Activated effector memory CD4-positive, alpha-beta T cell treated with Interleukin-2 at 50 U/mL for 16 hours (primary cell): Measurements from ENCODE around the gene NXPH4.

Experiments
- DNase-seq: peaks from one replicate; pipeline ENCODE4 v3.0.0-alpha.2; 2020

The NXPH4 gene

GRCh38 chr12:57244312-57244696 lies 27.7 kb downstream of the NXPH4 start:
- DNase-seq, result no peak

DNA sequence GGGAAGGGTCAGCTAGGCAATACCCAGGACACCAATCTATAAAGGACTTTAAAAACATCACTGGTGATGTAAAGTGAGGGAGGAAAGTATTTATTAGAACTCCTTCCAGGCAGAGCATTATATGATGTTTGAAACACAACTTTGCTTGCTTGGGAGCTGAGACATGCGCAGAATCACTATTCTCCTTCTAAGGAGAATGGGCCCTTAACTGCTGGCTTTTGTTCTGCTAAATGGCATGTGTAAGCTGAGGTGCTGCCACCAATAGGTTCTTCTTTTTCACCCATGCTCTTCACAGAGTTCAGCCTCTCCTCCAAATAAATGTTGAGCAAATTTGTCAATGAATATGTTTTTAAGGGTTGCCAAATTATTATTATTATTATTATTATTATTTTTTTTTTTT lies 30.4 kb downstream of the NXPH4 start:
- no peak for DNase-seq

DNA sequence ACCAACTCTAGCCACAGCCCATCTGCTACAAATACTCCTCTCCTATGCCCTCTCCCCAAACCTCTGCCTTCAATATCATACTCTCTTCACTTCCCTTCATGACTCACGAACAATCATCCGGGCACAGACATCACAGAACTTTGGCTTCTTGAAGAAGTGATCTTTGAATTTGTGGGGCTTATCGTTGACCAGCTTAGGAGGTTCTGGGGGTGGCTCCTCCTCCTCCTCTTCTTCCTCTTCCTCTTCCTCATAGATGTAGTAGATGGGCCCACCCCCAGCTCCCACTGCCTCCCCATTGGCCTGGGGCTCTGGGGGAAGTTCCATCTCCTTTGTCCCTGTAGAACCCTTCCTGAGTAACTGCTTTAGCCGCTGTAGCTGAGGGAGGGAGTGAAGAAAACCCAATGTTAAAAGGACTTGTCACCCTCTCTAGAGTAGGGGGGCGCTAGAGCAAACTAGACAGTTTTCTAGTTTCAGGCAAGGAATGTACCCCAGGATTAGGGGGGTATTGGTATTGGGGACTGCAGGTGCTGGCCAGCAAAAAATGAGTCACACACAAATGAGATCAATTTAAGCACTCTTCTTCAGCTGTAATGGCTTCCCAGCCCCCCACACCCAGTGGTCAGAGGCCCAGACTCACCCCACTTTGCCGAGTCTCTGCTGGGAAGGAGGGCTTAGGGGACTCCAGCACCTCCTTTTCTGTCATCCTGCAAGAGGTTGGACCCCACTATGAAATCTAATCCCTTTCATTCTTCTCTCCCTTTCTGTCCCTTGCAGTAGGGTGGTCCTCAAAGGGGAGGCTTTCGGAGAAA lies 32.5 kb downstream of the NXPH4 start:
- no peak for DNase-seq

DNA sequence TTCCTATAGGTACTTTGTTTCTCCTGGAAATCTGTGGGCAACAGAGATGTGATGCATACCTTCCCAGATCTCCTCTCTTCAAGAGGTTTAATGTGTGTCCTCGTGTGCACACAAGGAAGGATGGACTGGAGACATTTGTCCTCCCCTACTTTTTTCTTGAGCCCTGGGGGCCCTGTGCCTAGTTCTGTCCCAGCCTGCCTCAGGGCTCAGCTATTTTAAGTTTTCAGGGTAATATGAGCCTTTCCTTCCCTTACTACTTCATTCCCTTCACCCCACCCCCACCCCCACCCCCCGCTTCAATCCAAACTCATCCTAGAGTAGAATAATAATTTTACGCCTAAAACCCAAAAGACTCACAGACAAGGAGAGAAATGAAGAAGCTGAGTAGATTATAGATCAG lies 33.9 kb downstream of the NXPH4 start:
- DNase-seq, result no peak

- no peak for DNase-seq
Observed at GRCh38 chr12:57250956-57251355, 34.4 kb downstream of the NXPH4 start, which contains the start of gene STAC3. Gene STAC3, minus strand, starts transcription at chr12:57251187. Its CDS starts 1,551 bp downstream, at chr12:57249636.

DNA sequence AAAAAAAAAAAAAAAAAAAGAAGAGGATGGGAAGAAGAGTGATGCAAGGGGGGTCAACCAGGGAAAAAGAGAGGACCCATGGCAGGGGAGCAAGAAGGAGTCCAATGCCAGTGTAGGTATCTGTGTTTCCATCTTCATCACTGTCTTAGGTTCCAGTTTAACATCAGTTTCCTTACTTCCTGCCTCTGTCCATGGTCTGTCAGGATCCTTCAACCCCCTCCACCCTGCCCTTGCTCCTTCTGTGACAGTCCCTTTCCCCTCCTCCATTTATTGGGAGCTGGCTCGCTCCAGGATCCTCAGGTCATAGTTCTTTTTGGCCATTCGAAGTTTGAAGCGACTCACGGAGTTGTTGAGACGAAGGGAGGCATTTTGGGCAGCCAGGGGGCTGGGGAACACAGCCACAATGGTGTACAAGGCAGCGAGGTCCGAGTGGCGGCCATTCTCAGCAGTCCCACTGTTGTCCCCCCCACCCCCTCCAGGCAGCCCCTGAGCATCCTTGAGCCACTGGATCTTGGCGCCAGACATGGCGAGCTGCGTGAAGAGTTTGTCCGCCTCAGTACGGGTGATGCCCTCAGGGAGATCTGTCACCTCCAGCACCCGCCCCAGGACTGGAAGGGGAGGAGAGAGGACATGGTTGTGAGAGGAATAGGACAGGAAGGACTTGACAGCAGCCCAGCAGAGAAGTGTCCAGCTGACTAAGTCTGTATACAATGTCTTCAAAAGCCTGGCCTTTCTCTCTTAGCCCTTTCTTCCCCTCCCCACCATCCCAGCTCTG lies 38.1 kb downstream of the NXPH4 start:
- DNase-seq, result no peak

- no peak for DNase-seq
Observed at GRCh38 chr12:57255916-57256315, 39.3 kb downstream of the NXPH4 start.

DNA sequence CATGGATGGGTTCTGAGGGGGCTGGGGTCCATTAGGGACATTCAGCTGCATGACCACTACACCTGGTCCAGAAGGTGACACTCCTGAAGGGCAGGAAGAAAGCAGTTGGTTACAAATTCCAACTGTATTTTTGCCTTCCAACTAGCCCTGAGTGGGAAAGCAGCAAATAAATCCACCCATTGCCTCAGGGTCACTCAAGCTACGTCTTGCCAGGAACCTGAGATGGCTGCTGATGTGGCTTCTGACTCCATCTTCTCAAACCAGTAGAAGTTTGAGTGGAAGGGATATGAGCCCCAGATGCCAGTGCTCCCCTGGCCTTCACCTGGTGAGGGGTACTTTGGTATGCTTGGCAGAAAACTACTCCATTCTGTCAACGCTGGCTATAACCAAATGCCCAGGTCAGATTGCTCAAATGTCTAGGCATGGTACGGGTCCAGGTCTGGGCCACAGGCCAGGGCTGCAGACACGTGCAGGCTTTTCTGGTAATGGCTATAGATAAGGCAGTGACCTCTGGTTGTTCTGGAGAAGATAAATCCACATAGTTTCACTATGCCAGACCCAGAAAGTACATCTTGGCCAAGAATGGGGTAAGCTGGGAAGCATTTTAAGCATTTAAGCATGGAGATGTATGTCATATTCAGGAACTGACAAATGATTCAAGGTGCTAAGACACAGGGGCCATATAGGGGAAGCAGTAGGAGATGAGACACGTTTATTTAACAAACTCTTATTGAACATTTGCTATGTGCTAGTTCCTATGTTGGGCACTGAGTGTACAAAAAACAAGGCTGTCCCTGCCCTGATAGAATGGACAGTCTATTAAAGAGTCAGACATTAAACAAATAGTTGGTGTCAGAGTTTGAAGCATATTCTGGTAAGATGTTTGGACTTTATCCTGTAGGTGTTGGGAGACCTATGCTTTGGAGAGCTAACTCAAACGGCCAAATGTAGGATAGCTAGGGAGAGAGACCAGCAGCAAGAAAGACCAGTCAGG lies 42.7 kb downstream of the NXPH4 start:
- no peak for DNase-seq

DNA sequence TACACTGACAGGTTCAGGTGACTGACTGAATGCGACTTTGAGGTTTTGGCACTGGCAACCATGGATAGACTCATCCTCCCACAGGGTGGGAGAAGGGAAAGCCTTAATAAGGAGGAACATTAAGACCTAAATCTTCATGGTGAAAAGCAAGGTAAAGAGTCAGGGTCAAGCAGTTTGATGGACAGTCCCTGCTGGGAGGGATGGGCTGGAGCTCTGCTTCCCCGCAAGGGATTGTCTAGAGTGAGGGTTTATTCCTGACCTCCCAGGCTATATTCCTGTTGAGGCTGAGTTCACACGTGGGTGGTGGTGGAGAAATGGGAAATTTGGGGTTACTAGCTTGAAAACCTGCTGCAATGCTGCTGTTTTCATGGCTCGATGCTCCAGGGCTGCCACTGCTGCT lies 43.8 kb downstream of the NXPH4 start:
- no peak for DNase-seq

GRCh38 chr12:57261428-57261865 lies 44.9 kb downstream of the NXPH4 start:
- DNase-seq, result no peak

GRCh38 chr12:57262126-57262822 lies 45.7 kb downstream of the NXPH4 start:
- no peak for DNase-seq

DNA sequence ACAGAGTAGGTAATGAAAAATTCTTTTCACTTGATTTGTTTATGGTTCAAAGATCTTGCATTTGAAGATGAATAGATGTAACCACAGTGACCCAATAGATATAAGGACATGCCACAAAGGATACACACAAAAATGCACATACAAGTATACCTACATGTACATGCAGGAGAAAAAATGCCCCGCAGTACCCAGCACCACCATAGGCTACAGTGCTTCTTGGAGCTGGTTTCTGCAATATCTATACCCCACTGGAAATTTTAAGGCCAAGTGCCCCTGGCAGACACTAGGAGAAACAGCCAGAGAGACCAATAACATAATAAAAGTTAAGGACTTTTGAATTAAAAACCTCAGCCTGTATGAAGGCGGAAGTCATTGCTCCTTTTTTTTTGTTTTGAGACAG lies 46.5 kb downstream of the NXPH4 start:
- no peak for DNase-seq

DNA sequence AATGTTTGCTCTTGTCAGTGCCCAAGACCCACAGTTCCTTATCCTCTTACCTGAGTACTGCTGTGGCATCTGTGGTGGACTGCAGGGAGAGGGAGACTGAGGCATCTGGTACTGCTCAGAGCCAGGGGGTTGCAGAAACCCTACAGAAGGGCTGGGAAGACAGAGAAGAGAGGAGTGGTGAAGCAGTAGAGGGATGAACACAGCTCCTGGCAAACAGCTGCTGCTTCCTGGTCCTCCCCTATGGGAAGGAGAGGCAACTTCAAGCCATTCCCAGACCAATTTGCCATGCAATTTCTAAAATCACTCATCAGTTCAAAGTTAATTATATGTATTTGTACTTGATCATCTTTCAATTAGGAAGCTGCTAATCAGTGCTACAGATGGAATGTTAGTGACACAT lies 50.1 kb downstream of the NXPH4 start:
- DNase-seq, result no peak

DNA sequence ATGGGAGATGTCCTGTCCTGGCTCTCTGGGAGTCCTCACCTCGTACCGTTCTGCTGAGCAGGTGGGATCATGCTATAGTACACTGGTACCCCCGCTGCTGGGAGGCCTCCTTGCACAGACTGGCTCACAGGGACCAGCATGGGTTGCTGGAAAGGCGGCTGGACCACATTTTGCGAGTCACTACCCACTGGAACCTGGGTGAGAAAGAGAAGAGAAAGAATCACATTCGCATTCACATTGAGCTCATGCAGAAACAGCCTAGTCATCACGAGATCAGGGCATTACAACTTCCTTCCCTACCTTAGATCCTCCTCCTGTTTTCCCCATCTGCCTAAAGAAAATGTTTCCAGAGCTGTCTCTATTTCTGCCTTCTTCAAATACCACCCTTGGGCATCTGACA lies 51.7 kb downstream of the NXPH4 start:
- no peak for DNase-seq

DNA sequence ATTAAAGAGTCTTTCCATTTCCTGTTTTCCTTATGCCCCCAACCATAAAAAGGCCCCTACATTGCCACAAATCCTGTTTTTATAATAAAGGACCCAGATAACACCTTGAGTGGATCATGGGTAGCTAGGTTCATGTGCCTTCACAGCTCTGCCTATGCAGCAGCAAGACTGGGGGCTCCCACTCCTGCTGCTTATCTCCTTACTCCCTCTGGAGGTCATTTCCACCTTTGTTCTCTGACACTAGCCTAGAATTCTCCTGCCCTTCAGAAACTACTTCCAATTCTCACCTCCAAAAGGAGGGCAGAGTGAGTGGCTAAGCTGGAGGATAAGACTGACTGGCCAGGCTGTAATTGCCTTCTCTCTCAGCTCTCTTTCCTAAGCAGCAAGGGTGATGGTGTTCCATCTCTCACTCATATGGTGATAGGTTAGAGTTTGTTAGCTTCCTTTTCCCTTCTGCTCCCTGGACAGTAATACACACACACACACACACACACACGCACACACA lies 54.4 kb downstream of the NXPH4 start:
- no peak for DNase-seq

DNA sequence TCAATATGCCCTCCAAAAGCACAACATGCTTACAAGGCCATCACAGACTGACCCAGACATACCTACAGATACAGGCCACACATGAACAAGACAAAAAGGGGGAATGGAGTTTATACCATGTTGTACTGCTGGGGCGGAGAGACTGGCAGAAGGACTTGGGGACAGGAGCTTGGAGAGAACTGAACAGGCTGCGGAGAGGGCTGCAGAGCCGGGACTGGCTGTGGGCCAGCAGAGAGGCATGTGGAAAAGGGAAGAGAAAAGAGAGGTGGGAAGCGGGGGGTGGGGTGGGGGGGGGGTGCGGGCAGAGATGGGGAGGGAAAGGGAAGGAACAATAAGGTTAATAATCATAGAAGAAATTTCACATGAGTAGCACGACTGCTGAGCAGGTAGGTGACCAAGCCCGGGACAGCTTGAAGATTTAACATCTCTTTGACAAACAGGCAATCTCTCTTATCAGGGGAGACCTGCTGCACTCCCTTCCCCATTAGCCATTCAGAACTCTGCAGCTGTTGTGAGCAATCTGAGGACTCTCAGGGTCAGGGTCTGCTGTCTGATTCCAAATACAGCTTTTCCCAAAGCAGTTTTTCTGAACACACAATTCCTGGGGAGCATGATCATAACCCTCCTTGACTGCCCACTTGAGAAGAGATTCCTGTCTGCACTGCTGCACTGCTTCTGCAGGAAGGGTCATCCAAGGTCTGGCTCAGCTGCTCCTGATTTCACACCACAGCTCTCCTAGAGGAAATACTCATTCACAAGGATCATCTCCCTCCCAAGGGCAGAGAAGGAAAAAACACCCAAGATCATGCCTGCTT lies 56.0 kb downstream of the NXPH4 start:
- no peak for DNase-seq

DNA sequence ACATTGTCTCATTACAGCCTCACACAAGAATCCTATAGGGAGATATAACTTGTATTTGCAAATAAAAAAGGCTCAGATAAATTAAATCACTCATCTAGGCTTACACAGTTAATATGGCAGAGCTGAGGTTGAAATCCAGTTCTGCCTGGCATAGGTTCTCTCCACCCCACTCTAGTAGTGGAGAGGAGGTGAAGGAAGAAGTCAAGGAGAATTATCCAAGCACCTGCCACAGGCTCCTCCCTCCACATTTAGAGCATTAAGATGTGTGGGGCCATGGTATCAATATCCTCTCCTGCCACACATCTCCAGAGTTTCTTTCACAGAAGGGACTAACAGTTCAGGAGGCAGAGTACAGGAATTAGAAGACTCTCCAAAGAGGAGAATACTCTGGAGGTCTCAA lies 56.9 kb downstream of the NXPH4 start:
- DNase-seq, result no peak
